SK-N-SH treated with all-trans-retinoic acid at 6 μM for 48 hours (cell line): ENCODE measurements around the gene TSKS.

Experiments
- POU6F1 ChIP-seq: fragments of 250-450 bp; sonication (Bioruptor Pico); IDR thresholded peaks from 2 replicates; pipeline ENCODE4 v1.8.0; 2021; ENCODE audit warnings: low read depth, mild to moderate bottlenecking, moderate library complexity, borderline replicate concordance
- ZFP30 ChIP-seq: fragments of 450-650 bp; formaldehyde crosslinking; IDR thresholded peaks from 2 replicates; pipeline ENCODE4 v1.5.0; 2022; ENCODE audit warnings: mild to moderate bottlenecking, moderate library complexity

DNA sequence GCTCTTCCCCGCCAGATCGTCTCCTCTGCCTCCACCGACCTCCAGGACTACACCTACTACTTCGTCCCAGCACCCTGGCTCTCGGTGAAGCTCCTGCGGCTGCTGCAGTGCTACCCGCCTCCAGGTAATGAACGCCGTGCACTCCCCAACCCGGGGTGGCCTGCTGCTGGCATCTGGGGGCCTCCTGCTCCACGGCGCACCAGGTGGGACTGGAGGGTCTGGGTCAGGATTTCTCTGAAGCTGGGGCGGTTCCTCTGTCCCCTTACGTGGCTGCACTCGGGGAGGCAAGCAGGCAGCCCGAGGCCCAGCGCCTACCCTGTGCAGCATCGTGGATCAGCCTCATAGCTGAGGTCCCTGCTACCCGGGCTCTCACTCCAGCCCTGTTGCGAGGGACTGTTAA, 32.5 kb upstream of the TSKS start:
- no peak for TF ChIP-seq POU6F1 (CRISPR knock-in tag)
- no peak for TF ChIP-seq ZFP30 (CRISPR knock-in tag)
